Common myeloid progenitor, CD34-positive (primary cell): ENCODE measurements around the gene OR10G7.

ENCODE experiments used
- CTCF ChIA-PET: fragments of 350-600 bp; sonication (Branson Sonifier 250); formaldehyde crosslinking; loops from one replicate; lab custom pipeline; 2021; ENCODE audit warnings: antibody characterized with exemption; lab: Charles Lee
- POLR2A ChIA-PET: fragments of 350-600 bp; sonication (Branson Sonifier 250); formaldehyde crosslinking; loops from one replicate; lab custom pipeline; 2021; ENCODE audit warnings: antibody characterized with exemption; lab: Charles Lee
- DNase-seq, 3 donors: peaks; one replicate each; pipeline versions ENCODE4 v3.0.0 to v3.0.0-alpha.2; 2013
- H3K27ac ChIP-seq, 2 experiments: 1 replicate in 1 of 2; 2 replicates in 1 of 2; pipeline ENCODE4 v1.7.0; 2013; ENCODE audit warnings: inconsistent platforms in 2 of 2, low read length in 2 of 2, mild to moderate bottlenecking in 2 of 2, low read depth in 1 of 2, moderate library complexity in 1 of 2; ENCODE audit not compliant: severe bottlenecking in 2 of 2, insufficient read depth in 1 of 2, poor library complexity in 1 of 2
- H3K27me3 ChIP-seq, 5 experiments: replicated peaks in 2 of 5; 1 replicate in 3 of 5; 2 replicates in 2 of 5; pipeline versions ENCODE4 v1.6.1 to v1.7.0; 2013; ENCODE audit warnings: low read length in 4 of 5, mild to moderate bottlenecking in 2 of 5, moderate library complexity in 2 of 5, inconsistent platforms in 1 of 5; ENCODE audit not compliant: insufficient read depth in 5 of 5, control insufficient read depth in 4 of 5
- H3K36me3 ChIP-seq, 4 experiments: 1 replicate in 2 of 4; 2 replicates in 2 of 4; pipeline versions ENCODE4 v1.6.1 to v1.7.0; 2013; ENCODE audit warnings: low read length in 3 of 4, control low read depth in 1 of 4, mild to moderate bottlenecking in 1 of 4; ENCODE audit not compliant: control insufficient read depth in 4 of 4, insufficient read depth in 4 of 4
- H3K4me1 ChIP-seq, 4 experiments: 1 replicate in 3 of 4; 2 replicates in 1 of 4; pipeline versions ENCODE4 v1.6.1 to v1.7.1; 2013; ENCODE audit warnings: low read length in 3 of 4, mild to moderate bottlenecking in 3 of 4, control low read depth in 1 of 4, inconsistent platforms in 1 of 4, moderate library complexity in 1 of 4; ENCODE audit not compliant: control insufficient read depth in 4 of 4, insufficient read depth in 4 of 4; ENCODE audit errors: control extremely low read depth in 1 of 4
- H3K4me3 ChIP-seq, 7 experiments: 1 replicate in 4 of 7; 2 replicates in 3 of 7; pipeline versions ENCODE4 v1.5.1 to v1.7.0; 2013; ENCODE audit warnings: mild to moderate bottlenecking in 7 of 7, low read length in 6 of 7, moderate library complexity in 6 of 7, inconsistent platforms in 2 of 7, low read depth in 2 of 7, control low read depth in 1 of 7; ENCODE audit not compliant: insufficient read depth in 4 of 7, control insufficient read depth in 1 of 7; ENCODE audit errors: extremely low read depth in 1 of 7
- H3K9me3 ChIP-seq, 5 experiments: 1 replicate in 4 of 5; 2 replicates in 1 of 5; pipeline versions ENCODE4 v1.6.1 to v1.7.1; 2013; ENCODE audit warnings: low read length in 4 of 5, mild to moderate bottlenecking in 2 of 5, inconsistent platforms in 1 of 5, low read depth in 1 of 5, moderate library complexity in 1 of 5; ENCODE audit not compliant: control insufficient read depth in 4 of 5, insufficient read depth in 2 of 5; ENCODE audit errors: control extremely low read depth in 1 of 5
- WGBS: methylation state at CpG from one replicate; pipeline ENCODE4 v1.1.5; 2013; ENCODE audit not compliant: insufficient coverage; 5-methylcytosine and 5-hydroxymethylcytosine counted together

Gene OR10G7

GRCh38 chr11:124072147-124072546 is 31.0 kb upstream of the OR10G7 start:
- ChIA-PET POLR2A (no interaction called here), CTCF (interaction anchor here (0.6 to 6.0 kb wide), 18 partner anchors 10 to 1854 kb away, joined by 3 to 40 read pairs (median 3); partner anchors contain the start of gene VWA5A)
- 96% methylated on average over 4 of the region's 8 CpGs for WGBS
- no peaks in the 10 kb centered on the region for H3K36me3 ChIP-seq
- DNase-seq = no peak
- H3K27ac ChIP-seq = no peak overlapping the region
- H3K27me3 ChIP-seq = peaks cover 0 to under 1% (median 0%) of the 10 kb centered on the region in 5 experiments
- no peak overlapping the region for H3K4me3 ChIP-seq
- H3K9me3 ChIP-seq = no peaks in the 10 kb centered on the region
- peaks cover 7 to 37% (median 29%) of the 10 kb centered on the region in 4 experiments for H3K4me1 ChIP-seq

GRCh38 chr11:124071623-124071948 is 30.5 kb upstream of the OR10G7 start:
- peaks cover 0 to 1% (median 0%) of the 10 kb centered on the region in 5 experiments for H3K27me3 ChIP-seq
- POLR2A ChIA-PET = no interaction called here

DNA sequence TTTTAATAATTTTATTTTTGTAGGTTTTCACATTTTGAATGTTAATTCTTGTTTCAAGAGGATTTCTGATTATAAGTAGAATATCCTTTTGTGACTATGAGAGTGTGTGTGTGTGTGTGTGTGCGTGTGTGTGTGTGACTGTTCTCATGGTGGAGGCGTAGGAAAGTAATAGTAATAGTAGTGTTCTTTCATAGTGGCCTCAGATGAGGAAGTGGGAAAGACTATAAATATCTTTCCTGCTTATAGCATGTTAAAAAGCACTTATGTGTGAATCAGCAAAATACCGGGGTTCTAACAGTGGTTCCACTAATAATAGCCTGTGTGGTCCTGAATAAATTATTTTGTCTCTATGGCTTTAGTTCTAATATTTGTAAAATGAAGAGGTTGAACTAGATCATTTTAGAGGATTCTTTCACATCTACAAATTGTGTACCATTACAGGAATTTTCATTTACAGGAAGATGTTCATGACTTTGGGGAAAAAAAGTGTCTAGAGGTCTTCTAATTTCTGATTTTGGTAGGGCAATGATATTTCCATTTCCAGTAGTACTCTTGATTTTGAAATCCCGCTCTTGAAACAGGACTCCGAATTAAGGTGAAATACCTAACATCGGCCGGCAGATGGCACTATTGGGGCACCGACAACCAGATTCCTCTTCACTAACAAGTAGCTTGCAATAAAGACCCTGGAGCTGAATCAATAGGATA is 29.9 kb upstream of the OR10G7 start:
- 0% methylated on average over 6 of the region's 8 CpGs for WGBS
- Histone ChIP-seq H3K9me3 (no peaks in the 10 kb centered on the region), H3K27me3 (peaks cover 0 to 1% (median 0%) of the 10 kb centered on the region in 5 experiments), H3K36me3 (no peaks in the 10 kb centered on the region), H3K4me1 (peaks cover 7 to 31% (median 28%) of the 10 kb centered on the region in 4 experiments), H3K27ac (peak overlapping the region; percentile 42 to 76), H3K4me3 (peak overlapping the region in 2 of 7 experiments; percentile 39 to 53)
- POLR2A ChIA-PET = no interaction called here
- peak; percentile 87 to 91 (median 88) for DNase-seq
- CTCF ChIA-PET = interaction anchor here (0.5 to 6.0 kb wide), 23 partner anchors 11 to 515 kb away, joined by 3 to 40 read pairs (median 3); partner anchors contain the start of gene VWA5A

More at GRCh38 chr11:124071623-124071948, 30.5 kb upstream of the OR10G7 start:
- peaks cover 7 to 36% (median 29%) of the 10 kb centered on the region in 4 experiments for H3K4me1 ChIP-seq
- H3K27ac ChIP-seq = peak overlapping the region in 1 of 2 experiments; percentile 76
- peak overlapping the region in 1 of 7 experiments; percentile 39 for H3K4me3 ChIP-seq
- CTCF ChIA-PET = interaction anchor here (0.6 to 6.0 kb wide), 23 partner anchors 10 to 1854 kb away, joined by 3 to 40 read pairs (median 3); partner anchors contain the start of gene VWA5A
- WGBS = 80% methylated on average over 2 of the region's 4 CpGs
- no peaks in the 10 kb centered on the region for H3K9me3 ChIP-seq
- no peaks in the 10 kb centered on the region for H3K36me3 ChIP-seq
- no peak for DNase-seq

DNA sequence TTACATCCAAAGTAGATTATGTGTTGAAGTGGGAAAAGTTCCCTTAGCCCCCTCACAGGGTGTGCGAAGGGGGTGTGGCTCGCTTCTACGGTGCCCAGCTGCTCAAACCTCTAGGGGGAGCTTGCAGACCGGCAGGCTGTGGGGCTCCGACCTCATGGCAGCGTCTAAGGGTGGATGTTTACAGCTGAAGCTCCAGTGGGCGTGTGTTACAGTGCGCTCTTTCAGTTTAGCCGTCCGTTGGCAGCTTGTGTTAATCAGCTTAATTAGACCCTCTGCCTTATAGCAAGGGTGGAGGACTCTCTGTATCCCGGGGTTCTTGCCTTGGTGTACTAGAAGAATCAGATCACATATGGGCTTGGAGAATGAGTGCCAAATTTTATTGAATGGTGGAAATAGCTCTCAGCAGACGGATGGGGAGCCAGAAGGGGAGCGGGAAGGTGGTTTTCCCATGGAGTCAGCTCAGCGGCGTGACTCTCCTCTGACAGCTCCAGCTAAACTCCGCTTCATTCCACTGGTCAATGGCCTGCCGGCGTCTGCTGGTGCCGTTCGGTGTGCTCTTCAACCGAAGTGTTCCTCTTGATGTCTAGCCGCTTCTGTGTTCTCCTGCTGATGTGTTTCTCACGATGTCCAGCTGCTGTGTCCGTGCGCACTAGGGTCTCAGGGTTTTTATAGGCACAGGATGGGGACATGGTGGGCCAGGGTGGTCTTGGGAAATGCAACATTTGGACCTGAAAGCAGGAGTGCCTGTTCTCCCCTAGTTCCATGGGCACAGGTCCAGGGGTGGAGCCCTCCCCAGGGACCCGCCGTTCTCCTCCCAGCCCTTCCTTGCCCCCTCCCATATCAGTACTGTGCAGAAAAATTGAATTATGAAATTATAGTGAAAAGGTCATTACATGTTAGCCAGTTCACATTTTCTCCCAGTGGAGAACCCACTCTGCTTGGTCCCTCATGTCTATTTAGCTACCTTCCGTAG is 28.6 kb upstream of the OR10G7 start:
- peaks cover 7 to 25% (median 24%) of the 10 kb centered on the region in 4 experiments for H3K4me1 ChIP-seq
- no peaks in the 10 kb centered on the region for H3K9me3 ChIP-seq
- DNase-seq = peak; percentile 84 to 90 (median 88)
- H3K4me3 ChIP-seq = peak overlapping the region in 4 of 7 experiments; percentile 16 to 65 (median 56)
- H3K27ac ChIP-seq = no peak overlapping the region
- no peaks in the 10 kb centered on the region for H3K36me3 ChIP-seq
- peaks cover 0 to 1% (median 0%) of the 10 kb centered on the region in 5 experiments for H3K27me3 ChIP-seq
- ChIA-PET CTCF (interaction anchor here (0.6 to 6.0 kb wide), 21 partner anchors 9 to 515 kb away, joined by 3 to 40 read pairs (median 4); partner anchors contain the start of genes OR10G6 and VWA5A), POLR2A (no interaction called here)
- WGBS = 64% methylated on average over 21 of the region's 28 CpGs

GRCh38 chr11:124068601-124069110 is 27.5 kb upstream of the OR10G7 start:
- no peak overlapping the region for H3K4me3 ChIP-seq
- DNase-seq = no peak
- no peaks in the 10 kb centered on the region for H3K36me3 ChIP-seq
- peaks cover 0 to 2% (median 0%) of the 10 kb centered on the region in 5 experiments for H3K9me3 ChIP-seq
- H3K4me1 ChIP-seq = peaks cover 7 to 25% (median 24%) of the 10 kb centered on the region in 4 experiments
- ChIA-PET CTCF (interaction anchor here (0.8 to 6.0 kb wide), 13 partner anchors 13 to 334 kb away, joined by 3 to 40 read pairs (median 4); partner anchors contain the start of gene OR10G6), POLR2A (no interaction called here)
- 90% methylated on average over 2 of the region's 4 CpGs for WGBS
- H3K27ac ChIP-seq = no peak overlapping the region
- H3K27me3 ChIP-seq = peaks cover 0 to 1% (median 0%) of the 10 kb centered on the region in 5 experiments

- 94% methylated on average over 2 of the region's 3 CpGs for WGBS
- CTCF ChIA-PET = interaction anchor here (1.3 kb wide), 1 partner anchor 16 kb away, joined by 4 read pairs; no protein-coding TSS in a partner anchor
- no peaks in the 10 kb centered on the region for H3K36me3 ChIP-seq
- H3K27me3 ChIP-seq = no peaks in the 10 kb centered on the region
- peaks cover 0 to 5% (median 0%) of the 10 kb centered on the region in 4 experiments for H3K4me1 ChIP-seq
- DNase-seq = no peak
- POLR2A ChIA-PET = no interaction called here
- H3K4me3 ChIP-seq = no peak overlapping the region
- no peaks in the 10 kb centered on the region for H3K9me3 ChIP-seq
- no peak overlapping the region for H3K27ac ChIP-seq
Measured at GRCh38 chr11:124052966-124053365, 11.8 kb upstream of the OR10G7 start.
